M059J (cell line): Measurements from ENCODE around the gene NPAS2. TPM values are rescaled to one million over a fixed set of nuclear protein-coding genes. Genes with fewer than 3 reads are reported as not detected.

Source experiments
- DNase-seq: peaks from one replicate; pipeline ENCODE4 v3.0.0-alpha.2; 2012; ENCODE audit warnings: low read depth
- total RNA-seq: library from RNA; depleted of rRNA; stranded (reverse); fragments of >200 nt; shearing (Covaris generic); gene quantifications from 2 replicates; pipeline ENCODE4 v1.2.3, GENCODE V29; 2014

Gene NPAS2
- total RNA-seq, 1 experiment from 2014 or later: 3.6 TPM

GRCh38 chr2:100853909-100854810 is 34.2 kb downstream of the NPAS2 start:
- peak; percentile 46 for DNase-seq

- no peak for DNase-seq
Measured at GRCh38 chr2:100855084-100855483, 35.1 kb downstream of the NPAS2 start.

- DNase-seq: no peak
Measured at GRCh38 chr2:100855606-100856005, 35.7 kb downstream of the NPAS2 start.

- DNase-seq: no peak
Measured at GRCh38 chr2:100856732-100857131, 36.8 kb downstream of the NPAS2 start.

DNA sequence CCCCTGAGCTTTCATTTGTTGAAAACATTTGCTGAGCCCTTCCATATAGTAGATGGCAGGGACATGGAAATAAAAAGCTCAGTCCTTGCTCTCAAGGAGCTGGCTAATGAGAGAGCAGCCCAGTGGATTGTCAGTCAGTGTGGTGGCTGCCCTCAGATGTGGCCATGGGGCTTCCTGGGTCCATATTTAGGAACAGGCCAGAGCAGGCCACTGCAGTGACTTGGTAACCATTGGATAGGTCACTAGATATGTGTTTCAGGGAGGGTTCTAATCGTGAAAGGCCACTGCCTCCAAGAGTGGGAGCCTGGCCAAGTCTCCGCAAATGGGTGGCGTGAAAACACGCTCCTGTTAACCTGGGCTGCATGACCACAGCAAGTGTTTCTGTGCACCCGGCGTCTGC is 37.4 kb downstream of the NPAS2 start:
- DNase-seq: no peak

- peak; percentile 39 for DNase-seq
Measured at GRCh38 chr2:100857915-100858314, 38.0 kb downstream of the NPAS2 start.

- DNase-seq: no peak
Measured at GRCh38 chr2:100859902-100860301, 40.0 kb downstream of the NPAS2 start.

GRCh38 chr2:100861340-100861739 is 41.4 kb downstream of the NPAS2 start:
- DNase-seq: no peak

DNA sequence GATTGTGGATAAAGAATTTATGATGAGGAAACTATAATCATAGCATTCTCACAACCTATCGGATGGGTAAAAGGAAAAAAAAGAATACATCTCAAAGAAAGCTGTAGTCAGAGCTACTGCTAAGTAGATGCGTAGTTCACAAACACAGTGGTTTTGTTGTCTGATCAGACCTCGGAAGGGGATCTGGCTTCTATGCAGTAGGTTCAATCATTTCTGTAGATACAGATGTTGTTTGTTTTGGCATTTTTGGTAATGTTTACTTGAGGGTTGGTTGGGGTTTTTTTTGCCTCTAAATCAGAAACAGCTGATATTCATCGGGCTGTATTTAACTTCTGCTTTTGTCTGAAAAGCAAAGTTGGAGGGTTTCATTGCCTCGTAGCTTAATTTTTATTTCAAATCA is 42.1 kb downstream of the NPAS2 start:
- no peak for DNase-seq

GRCh38 chr2:100865816-100866460 is 46.0 kb downstream of the NPAS2 start:
- peak; percentile 62 for DNase-seq

- no peak for DNase-seq
Measured at GRCh38 chr2:100868083-100868482, 48.1 kb downstream of the NPAS2 start.

- DNase-seq: no peak
Measured at GRCh38 chr2:100869120-100869519, 49.2 kb downstream of the NPAS2 start.

GRCh38 chr2:100870652-100871531 is 51.0 kb downstream of the NPAS2 start:
- DNase-seq: no peak

GRCh38 chr2:100875516-100876230 is 55.7 kb downstream of the NPAS2 start:
- no peak for DNase-seq

- DNase-seq: no peak
Measured at GRCh38 chr2:100876231-100876860, 56.4 kb downstream of the NPAS2 start.

DNA sequence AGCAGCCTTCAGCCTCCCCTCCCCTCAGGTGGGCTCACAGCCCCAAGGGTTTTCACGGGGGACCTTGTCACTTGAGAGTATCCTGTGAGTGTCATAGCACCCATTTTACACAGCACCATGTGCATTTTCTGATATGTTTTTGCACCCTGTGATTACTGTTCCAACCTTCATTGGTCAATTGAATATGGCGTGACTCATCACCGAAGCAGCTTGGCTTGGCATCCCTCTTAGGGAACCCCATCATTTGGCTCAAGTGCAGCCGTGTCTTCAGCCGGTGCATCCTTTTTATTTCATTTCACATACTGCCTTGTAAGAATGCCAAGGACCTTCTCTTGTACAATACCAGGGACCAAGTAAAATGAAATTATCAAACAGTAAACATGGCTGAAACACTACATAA is 57.6 kb downstream of the NPAS2 start:
- peak; percentile 64 for DNase-seq

DNA sequence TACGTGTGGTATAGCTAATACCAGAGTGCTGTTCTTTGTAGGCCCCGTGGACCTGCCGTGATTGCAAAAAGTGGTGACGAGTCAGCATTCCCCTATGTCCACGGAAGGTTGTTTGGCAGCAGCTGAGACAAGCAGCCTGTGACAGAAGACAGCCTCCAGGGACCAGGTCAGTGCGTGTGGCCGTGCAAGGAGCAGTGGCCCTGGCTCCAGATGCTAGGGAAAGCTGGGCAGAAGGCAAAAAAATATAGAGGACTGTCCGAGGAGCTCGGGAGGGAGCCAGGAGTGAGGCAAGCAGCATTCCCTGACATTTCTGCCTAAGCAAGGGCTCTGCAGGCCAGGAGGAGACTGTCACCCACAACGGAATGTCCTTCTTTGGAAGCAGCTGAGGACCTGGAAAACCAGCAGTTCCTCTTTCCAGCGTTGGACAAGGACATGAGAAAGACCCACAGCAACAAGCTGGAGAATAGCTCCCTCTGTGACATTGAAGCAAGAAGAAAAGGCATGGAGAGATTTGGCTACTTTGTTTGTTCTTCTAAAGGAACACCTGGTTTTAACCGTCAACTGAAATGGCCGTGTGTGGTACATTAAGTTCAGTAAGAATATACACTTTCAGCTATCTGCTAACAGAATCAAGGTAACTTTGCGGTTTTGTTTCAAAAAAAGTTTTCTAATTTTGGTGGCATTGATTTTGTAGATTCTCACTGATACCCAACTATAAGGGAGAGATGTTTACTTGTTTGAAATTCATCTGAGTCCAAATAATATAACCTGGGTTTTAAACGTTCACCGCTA is 58.3 kb downstream of the NPAS2 start:
- DNase-seq: no peak

GRCh38 chr2:100879296-100879695 is 59.4 kb downstream of the NPAS2 start:
- DNase-seq: no peak

- DNase-seq: no peak
Measured at GRCh38 chr2:100880036-100880435, 60.1 kb downstream of the NPAS2 start.

GRCh38 chr2:100880730-100881129 is 60.8 kb downstream of the NPAS2 start:
- no peak for DNase-seq
